SK-N-MC (cell line): ENCODE data around the gene ZHX3.

Experiments
- DNase-seq: peaks from one replicate; pipeline ENCODE4 v3.0.0-alpha.2; 2011; ENCODE audit warnings: low read depth, low spot score
- H3K27ac ChIP-seq: fragments of 200-600 bp; sonication (generic); 2 replicates; pipeline ENCODE4 v1.5.1; 2016; ENCODE audit warnings: mixed run types
- H3K36me3 ChIP-seq: fragments of 200-600 bp; sonication (generic); 2 replicates; pipeline ENCODE4 v1.6.1; 2017; ENCODE audit warnings: antibody characterized with exemption, low read length, mixed read lengths; ENCODE audit not compliant: insufficient read depth
- H3K4me3 ChIP-seq: fragments of 200-600 bp; sonication (generic); 2 replicates; pipeline ENCODE4 v1.5.1; 2016
- H3K9ac ChIP-seq: fragments of 200-600 bp; sonication (generic); 2 replicates; pipeline ENCODE4 v1.8.0; 2017; ENCODE audit warnings: mixed run types, mixed read lengths; ENCODE audit not compliant: insufficient read length
- H3K9me3 ChIP-seq: fragments of 200-600 bp; sonication (generic); 2 replicates; pipeline ENCODE4 v1.6.1; 2017; ENCODE audit warnings: low read depth, mild to moderate bottlenecking, antibody characterized with exemption, low read length, moderate library complexity, mixed read lengths
- EZH2 ChIP-seq: fragments of 200-600 bp; sonication (generic); IDR thresholded peaks from one replicate; pipeline ENCODE4 v1.6.1; 2017; ENCODE audit warnings: antibody characterized with exemption
- FOXP2 ChIP-seq: optimal IDR thresholded peaks from 2 replicates; pipeline ENCODE3; 2011; ENCODE audit warnings: mild to moderate bottlenecking, moderate library complexity; ENCODE audit not compliant: insufficient read depth; ENCODE audit errors: extremely low read length, control extremely low read depth
- POLR2AphosphoS5 ChIP-seq: IDR thresholded peaks from 2 replicates; pipeline ENCODE4 v1.6.1; 2012; ENCODE audit warnings: mild to moderate bottlenecking, low read depth, low read length, borderline replicate concordance

ZHX3 gene

DNA sequence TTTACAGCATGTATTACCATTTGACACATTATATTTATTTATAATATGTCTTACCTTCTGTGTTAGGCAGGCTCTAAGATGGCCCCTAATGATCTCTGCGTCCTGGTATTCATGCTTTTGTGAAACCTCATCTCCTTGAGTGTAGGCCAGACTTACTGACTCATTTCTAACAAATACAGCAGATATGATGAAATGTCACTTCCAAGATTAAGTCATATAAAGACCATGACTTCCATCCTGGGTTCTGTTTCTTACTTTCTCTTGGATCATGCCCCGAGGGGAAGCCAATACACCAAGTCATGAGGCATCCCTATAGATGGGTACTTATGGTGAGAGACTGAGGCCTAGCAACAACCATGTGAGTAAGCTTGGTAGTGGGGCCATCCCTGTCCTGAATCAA lies 30.2 kb downstream of the ZHX3 start:
- H3K4me3 ChIP-seq = no peak overlapping the region
- DNase-seq = no peak

DNA sequence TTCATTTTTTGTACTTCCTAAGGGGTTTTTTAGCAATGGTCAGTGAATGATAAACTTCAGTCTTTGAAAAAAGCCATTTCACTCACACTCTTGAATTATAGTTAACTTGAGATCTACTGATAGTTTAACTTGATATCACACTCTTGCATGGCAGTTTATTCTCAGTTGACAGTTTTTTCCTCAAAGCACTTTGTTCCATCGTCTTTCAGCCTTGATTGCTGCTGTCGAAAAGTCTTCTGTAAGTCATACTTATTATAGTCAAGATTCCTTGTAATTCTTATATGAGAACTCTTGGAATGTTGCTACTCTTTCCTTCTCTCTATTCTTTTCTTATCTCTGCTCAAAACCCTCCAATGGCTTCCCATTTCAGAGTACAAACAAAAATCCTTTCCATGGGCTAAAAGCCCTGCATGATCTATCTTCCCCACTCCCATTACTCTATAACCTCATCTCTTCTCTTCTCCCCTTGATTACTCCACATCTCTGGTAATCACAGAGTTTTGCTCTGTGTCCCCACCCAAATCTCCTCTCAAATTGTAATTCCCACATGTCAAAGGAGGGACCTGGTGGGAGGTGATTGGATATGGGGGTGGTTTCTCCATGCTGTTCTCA lies 31.2 kb downstream of the ZHX3 start:
- TF ChIP-seq POLR2AphosphoS5 (no peak), EZH2 (no peak), FOXP2 (no peak)
- H3K9ac ChIP-seq = no peak overlapping the region
- no peak for DNase-seq

More for the DNA sequence above, 30.2 kb downstream of the ZHX3 start:
- Histone ChIP-seq H3K27ac (no peak overlapping the region), H3K9me3 (peaks cover 11% of the 10 kb centered on the region; the same call in 1 of the 2 replicates), H3K36me3 (no peaks in the 10 kb centered on the region), H3K9ac (no peak overlapping the region)
- TF ChIP-seq FOXP2 (no peak), POLR2AphosphoS5 (no peak)

DNA sequence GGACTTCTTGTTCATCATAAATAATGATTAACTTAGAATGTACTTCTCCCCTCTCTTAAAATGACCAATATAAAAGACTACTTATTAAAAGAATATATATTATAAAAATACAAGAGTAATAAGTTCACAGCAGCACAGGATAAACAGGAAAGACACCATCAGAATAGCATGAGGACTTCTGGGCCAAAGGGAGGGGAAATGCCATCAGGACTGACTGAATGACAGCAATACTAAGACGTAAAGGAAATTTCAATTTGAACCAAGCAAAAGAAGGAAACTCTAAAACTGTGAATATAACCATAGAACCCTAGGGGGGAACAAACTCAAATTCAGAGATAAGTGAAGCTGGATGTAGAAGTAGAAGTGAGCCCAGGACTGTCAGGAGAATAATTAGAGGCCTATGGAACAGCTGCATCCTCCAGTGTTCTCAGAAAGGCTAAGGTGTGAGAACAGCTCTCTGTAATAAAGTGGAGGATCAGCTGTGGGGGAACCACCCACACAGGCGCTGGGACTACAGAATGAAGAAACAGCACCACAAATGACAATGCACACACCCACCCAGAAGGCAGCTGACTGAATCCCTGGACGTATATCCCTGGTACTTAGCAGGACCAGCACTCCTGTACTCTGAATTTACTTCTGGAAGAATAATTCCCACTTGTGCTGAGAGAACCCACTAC lies 37.8 kb downstream of the ZHX3 start:
- Histone ChIP-seq H3K9ac (no peak overlapping the region), H3K4me3 (no peak overlapping the region), H3K27ac (no peak overlapping the region), H3K9me3 (no peaks in the 10 kb centered on the region), H3K36me3 (no peaks in the 10 kb centered on the region)
- no peak for TF ChIP-seq FOXP2
- no peak for TF ChIP-seq EZH2
- TF ChIP-seq POLR2AphosphoS5 = no peak
- no peak for DNase-seq

More for the DNA sequence above, 31.2 kb downstream of the ZHX3 start:
- no peak overlapping the region for H3K27ac ChIP-seq
- peaks cover 11% of the 10 kb centered on the region; the same call in 1 of the 2 replicates for H3K9me3 ChIP-seq
- no peaks in the 10 kb centered on the region for H3K36me3 ChIP-seq
- H3K4me3 ChIP-seq = no peak overlapping the region

DNA sequence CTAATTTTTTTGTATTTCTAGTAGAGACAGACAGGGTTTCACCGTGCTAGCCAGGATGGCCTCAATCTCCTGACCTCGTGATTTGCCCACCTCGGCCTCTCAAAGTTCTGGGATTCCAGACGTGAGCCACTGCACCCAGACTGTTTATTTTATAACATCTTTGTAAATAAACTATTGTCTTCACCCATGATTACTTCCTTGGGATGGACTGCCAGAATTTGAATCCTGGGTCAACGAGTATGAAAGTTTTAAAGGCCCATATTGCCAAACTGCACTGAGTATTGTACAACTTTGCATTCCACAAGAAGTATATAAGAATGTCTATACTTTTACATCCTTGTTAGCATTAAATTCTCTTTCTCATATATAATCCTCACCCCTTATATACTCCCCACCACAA lies 38.6 kb downstream of the ZHX3 start:
- Histone ChIP-seq H3K9me3 (no peaks in the 10 kb centered on the region), H3K4me3 (no peak overlapping the region), H3K27ac (no peak overlapping the region), H3K9ac (no peak overlapping the region), H3K36me3 (no peaks in the 10 kb centered on the region)
- DNase-seq = no peak
- TF ChIP-seq POLR2AphosphoS5 (no peak), FOXP2 (no peak), EZH2 (no peak)

DNA sequence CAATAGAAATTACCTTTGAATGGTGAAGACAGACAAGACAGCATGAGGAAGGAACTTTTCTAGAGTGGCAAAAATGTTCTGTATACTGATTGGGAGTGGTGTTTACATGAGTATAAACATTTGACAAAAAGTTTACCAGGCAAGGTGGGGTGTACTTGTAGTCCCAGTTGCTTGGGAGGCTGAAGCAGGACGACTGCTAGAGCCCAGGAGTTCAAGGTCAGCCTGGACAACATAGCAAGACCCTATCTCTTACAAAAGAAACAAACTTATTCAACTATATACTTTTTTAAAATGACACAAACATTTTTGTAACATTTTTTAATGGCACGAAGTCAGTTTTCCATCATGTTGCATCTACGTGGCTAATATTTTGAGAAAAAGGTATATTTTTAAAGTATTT lies 40.5 kb downstream of the ZHX3 start:
- Histone ChIP-seq H3K36me3 (no peaks in the 10 kb centered on the region), H3K4me3 (no peak overlapping the region), H3K9me3 (no peaks in the 10 kb centered on the region), H3K9ac (no peak overlapping the region), H3K27ac (no peak overlapping the region)
- TF ChIP-seq POLR2AphosphoS5 (no peak), EZH2 (no peak), FOXP2 (no peak)
- DNase-seq = no peak

- Histone ChIP-seq H3K9ac (no peak overlapping the region), H3K27ac (no peak overlapping the region), H3K4me3 (no peak overlapping the region), H3K9me3 (no peaks in the 10 kb centered on the region), H3K36me3 (no peaks in the 10 kb centered on the region)
- TF ChIP-seq FOXP2 = no peak
- TF ChIP-seq EZH2 = no peak
- no peak for TF ChIP-seq POLR2AphosphoS5
- DNase-seq = no peak
Measured at GRCh38 chr20:41276317-41276751, 41.2 kb downstream of the ZHX3 start.

DNA sequence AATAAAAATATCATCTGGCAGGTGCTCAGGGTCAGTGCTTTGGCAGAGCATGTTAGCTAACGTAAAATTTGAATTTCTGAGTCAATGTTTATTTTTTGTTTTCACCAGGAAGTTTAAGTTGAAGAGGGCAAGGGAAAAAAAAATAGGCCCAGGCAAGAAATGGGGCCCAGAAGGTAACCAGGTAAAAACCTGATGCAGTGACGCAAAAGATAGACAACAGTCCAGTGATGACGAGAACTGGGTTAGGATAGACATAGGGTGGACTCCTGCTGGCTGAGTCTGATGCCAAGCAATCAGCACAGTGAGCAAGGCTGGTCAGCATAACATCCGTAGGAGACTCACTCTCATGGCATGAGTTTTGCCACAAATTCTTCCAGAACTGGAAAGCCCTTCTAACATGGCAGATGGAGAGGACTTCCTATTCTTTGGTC lies 42.2 kb downstream of the ZHX3 start:
- H3K9me3 ChIP-seq = no peaks in the 10 kb centered on the region
- H3K9ac ChIP-seq = no peak overlapping the region
- no peak for DNase-seq
- TF ChIP-seq POLR2AphosphoS5 = no peak
- TF ChIP-seq EZH2 = no peak
- no peak for TF ChIP-seq FOXP2
- H3K36me3 ChIP-seq = no peaks in the 10 kb centered on the region
- H3K4me3 ChIP-seq = no peak overlapping the region
- no peak overlapping the region for H3K27ac ChIP-seq

DNA sequence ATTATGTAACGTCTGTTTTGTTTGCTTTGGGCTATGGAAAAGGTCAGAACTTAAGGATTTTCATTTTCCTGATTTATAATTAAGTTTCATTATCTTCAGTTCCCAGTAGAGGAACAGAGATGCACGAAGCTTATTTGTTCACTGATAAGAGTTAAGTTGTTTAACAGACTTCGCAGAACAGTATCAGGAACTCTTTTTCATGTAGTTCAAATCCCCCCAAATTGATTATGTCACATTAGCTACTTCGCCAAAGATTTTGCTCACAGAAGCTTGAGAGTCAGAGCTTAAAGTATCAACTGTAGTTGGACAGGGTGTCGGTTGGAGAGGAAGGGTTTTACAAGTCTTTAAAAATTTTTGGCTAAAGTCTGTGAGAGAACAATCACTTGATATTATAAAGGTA lies 43.4 kb downstream of the ZHX3 start:
- TF ChIP-seq POLR2AphosphoS5 = no peak
- TF ChIP-seq EZH2 = no peak
- TF ChIP-seq FOXP2 = no peak
- Histone ChIP-seq H3K9ac (no peak overlapping the region), H3K36me3 (no peaks in the 10 kb centered on the region), H3K27ac (no peak overlapping the region), H3K9me3 (no peaks in the 10 kb centered on the region), H3K4me3 (no peak overlapping the region)
- DNase-seq = no peak
